Panc1 (cell line): ENCODE measurements around the gene OR10A4. TPM values are rescaled to one million over a fixed set of nuclear protein-coding genes. Genes with fewer than 3 reads are reported as not detected.
"Not testable (repeated sequence)": the region's sequence is repeated elsewhere in the genome, so short reads cannot be mapped to it uniquely, and the experiment has no call there.

Experiments used
- ATAC-seq: fragments of 200-7000 bp; cut with Tn5 transposase; 2 replicates; pipeline ENCODE4 v1.9.1; 2020; ENCODE audit warnings: mild to moderate bottlenecking, moderate library complexity
- BruUV-seq: library from RNA; stranded (reverse); fragments of 400-500 nt; replicated peaks from 2 replicates; lab custom pipeline; 2021; lab: Mats Ljungman, UMichigan
- CTCF ChIA-PET: fragments of 300-600 bp; sonication (Branson Sonifier 250); formaldehyde crosslinking; loops from one replicate; lab custom pipeline; 2022; ENCODE audit warnings: antibody characterized with exemption; lab: Charles Lee
- POLR2A ChIA-PET: fragments of 300-600 bp; sonication (Branson Sonifier 250); formaldehyde crosslinking; loops from one replicate; lab custom pipeline; 2022; ENCODE audit warnings: antibody characterized with exemption; lab: Charles Lee
- DNase-seq: peaks from one replicate; pipeline ENCODE4 v3.0.0-alpha.2; 2010; ENCODE audit warnings: low read depth, low spot score
- H3K27ac ChIP-seq: 2 replicates; pipeline ENCODE4 v1.5.1; 2011; ENCODE audit warnings: mild to moderate bottlenecking, low read length, inconsistent platforms
- H3K27me3 ChIP-seq: fragments of 200-500 bp; sonication (Bioruptor generic); 2 replicates; pipeline ENCODE4 v1.6.0; 2014; ENCODE audit warnings: low read length, inconsistent platforms; ENCODE audit not compliant: control insufficient read depth, insufficient read depth
- H3K36me3 ChIP-seq: fragments of 200-500 bp; sonication (Bioruptor generic); 2 replicates; pipeline ENCODE4 v1.5.1; 2014; ENCODE audit warnings: inconsistent platforms, mild to moderate bottlenecking, low read length, moderate library complexity; ENCODE audit not compliant: control insufficient read depth, insufficient read depth
- H3K4me1 ChIP-seq: 2 replicates; pipeline ENCODE4 v1.5.1; 2011; ENCODE audit warnings: inconsistent platforms, mild to moderate bottlenecking, low read length, moderate library complexity; ENCODE audit not compliant: control insufficient read depth, insufficient read depth
- H3K4me3 ChIP-seq, 2 experiments: 2 replicates each; pipeline ENCODE4 v1.5.1; 2011 to 2012; ENCODE audit warnings: low read depth in 2 of 2, low read length in 2 of 2, mild to moderate bottlenecking in 2 of 2, inconsistent platforms in 1 of 2, moderate library complexity in 1 of 2
- H3K9me3 ChIP-seq: fragments of 200-500 bp; sonication (Bioruptor generic); 2 replicates; pipeline ENCODE4 v1.5.1; 2014; ENCODE audit warnings: low read depth, mild to moderate bottlenecking, inconsistent platforms, low read length, moderate library complexity; ENCODE audit not compliant: control insufficient read depth, insufficient read depth
- POLR2AphosphoS5 ChIP-seq: IDR thresholded peaks from 2 replicates; pipeline ENCODE4 v1.6.1; 2012; ENCODE audit warnings: mild to moderate bottlenecking, low read depth, low read length, moderate library complexity
- SIN3A ChIP-seq: IDR thresholded peaks from 2 replicates; pipeline ENCODE4 v1.6.1; 2012; ENCODE audit warnings: low read depth, mild to moderate bottlenecking, low read length, moderate library complexity, borderline replicate concordance; ENCODE audit not compliant: insufficient read depth
- TCF7L2 ChIP-seq: IDR thresholded peaks from 2 replicates; pipeline ENCODE4 v1.6.1; 2011; ENCODE audit warnings: mild to moderate bottlenecking, low read depth, low read length, inconsistent platforms
- in situ Hi-C: cut with HindIII; loops from 2 replicates; pipeline ENCODE4 v1.10.0; 2016; ENCODE audit warnings: low sequenced_read_pairs, low pct_unique_long_range_greater_than_20kb
- intact Hi-C: fragments of 100-400 bp; cut with micrococcal nuclease; formaldehyde crosslinking; loops from one replicate; pipeline ENCODE4 v1.10.0; 2022; ENCODE audit not compliant: unreplicated experiment
- total RNA-seq: library from RNA; stranded (reverse); gene quantifications from one replicate; pipeline ENCODE4 v1.2.1, GENCODE V29; 2021; ENCODE audit not compliant: unreplicated experiment
- TF ChIP-seq, protein P1 (sequence below), 2 experiments: IDR thresholded peaks; 2 replicates each; pipeline ENCODE4 v1.6.1; 2011 to 2012; ENCODE audit warnings: low read depth in 2 of 2, control low read depth in 1 of 2, low read length in 1 of 2, mild to moderate bottlenecking in 1 of 2, moderate library complexity in 1 of 2; ENCODE audit not compliant: insufficient read depth in 1 of 2
- TF ChIP-seq, protein P2 (sequence below): fragments of 450-650 bp; IDR thresholded peaks from 2 replicates; pipeline ENCODE4 v1.5.1; 2017; ENCODE audit warnings: mild to moderate bottlenecking

The OR10A4 gene
- total RNA-seq, 1 experiment from 2014 or later, result not detected

DNA sequence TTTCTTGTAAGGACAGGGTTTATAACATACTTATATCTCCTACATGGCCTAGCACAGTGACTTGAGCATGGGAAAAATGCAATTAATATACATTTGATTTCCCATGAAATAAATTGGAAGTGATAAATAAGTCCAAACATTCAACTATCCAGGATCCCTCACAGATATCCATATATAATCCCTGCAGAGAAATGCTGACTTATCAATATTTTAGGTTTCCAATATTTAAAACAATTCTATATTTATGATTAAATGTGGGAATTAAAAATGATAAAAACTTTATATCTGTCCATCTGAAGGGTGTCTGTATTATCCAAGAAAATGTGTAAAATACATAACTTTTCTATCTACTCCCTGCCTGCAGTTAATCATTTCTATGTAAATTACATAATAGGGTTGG is 6.3 kb downstream of the OR10A4 start:
- intact Hi-C loops, result no loop called here
- in situ Hi-C loops, result no loop called here
- no peak for TF ChIP-seq TCF7L2
- no peak for TF ChIP-seq SIN3A
- TF ChIP-seq, protein P1, sequence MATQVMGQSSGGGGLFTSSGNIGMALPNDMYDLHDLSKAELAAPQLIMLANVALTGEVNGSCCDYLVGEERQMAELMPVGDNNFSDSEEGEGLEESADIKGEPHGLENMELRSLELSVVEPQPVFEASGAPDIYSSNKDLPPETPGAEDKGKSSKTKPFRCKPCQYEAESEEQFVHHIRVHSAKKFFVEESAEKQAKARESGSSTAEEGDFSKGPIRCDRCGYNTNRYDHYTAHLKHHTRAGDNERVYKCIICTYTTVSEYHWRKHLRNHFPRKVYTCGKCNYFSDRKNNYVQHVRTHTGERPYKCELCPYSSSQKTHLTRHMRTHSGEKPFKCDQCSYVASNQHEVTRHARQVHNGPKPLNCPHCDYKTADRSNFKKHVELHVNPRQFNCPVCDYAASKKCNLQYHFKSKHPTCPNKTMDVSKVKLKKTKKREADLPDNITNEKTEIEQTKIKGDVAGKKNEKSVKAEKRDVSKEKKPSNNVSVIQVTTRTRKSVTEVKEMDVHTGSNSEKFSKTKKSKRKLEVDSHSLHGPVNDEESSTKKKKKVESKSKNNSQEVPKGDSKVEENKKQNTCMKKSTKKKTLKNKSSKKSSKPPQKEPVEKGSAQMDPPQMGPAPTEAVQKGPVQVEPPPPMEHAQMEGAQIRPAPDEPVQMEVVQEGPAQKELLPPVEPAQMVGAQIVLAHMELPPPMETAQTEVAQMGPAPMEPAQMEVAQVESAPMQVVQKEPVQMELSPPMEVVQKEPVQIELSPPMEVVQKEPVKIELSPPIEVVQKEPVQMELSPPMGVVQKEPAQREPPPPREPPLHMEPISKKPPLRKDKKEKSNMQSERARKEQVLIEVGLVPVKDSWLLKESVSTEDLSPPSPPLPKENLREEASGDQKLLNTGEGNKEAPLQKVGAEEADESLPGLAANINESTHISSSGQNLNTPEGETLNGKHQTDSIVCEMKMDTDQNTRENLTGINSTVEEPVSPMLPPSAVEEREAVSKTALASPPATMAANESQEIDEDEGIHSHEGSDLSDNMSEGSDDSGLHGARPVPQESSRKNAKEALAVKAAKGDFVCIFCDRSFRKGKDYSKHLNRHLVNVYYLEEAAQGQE (IDR thresholded peaks at IDR 0.05; ENCODE audit: insufficient read depth in 1 of 2, low read depth in 2 of 2, low read length in 1 of 2), result no peak
- TF ChIP-seq, protein P2, sequence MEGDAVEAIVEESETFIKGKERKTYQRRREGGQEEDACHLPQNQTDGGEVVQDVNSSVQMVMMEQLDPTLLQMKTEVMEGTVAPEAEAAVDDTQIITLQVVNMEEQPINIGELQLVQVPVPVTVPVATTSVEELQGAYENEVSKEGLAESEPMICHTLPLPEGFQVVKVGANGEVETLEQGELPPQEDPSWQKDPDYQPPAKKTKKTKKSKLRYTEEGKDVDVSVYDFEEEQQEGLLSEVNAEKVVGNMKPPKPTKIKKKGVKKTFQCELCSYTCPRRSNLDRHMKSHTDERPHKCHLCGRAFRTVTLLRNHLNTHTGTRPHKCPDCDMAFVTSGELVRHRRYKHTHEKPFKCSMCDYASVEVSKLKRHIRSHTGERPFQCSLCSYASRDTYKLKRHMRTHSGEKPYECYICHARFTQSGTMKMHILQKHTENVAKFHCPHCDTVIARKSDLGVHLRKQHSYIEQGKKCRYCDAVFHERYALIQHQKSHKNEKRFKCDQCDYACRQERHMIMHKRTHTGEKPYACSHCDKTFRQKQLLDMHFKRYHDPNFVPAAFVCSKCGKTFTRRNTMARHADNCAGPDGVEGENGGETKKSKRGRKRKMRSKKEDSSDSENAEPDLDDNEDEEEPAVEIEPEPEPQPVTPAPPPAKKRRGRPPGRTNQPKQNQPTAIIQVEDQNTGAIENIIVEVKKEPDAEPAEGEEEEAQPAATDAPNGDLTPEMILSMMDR, result no peak
- no peak for TF ChIP-seq POLR2AphosphoS5
- ChIA-PET POLR2A (no interaction called here), CTCF (no interaction called here)
- no peak for DNase-seq
- Histone ChIP-seq H3K27ac (no peak overlapping the region), H3K4me1 (no peaks in the 10 kb centered on the region), H3K36me3 (no peaks in the 10 kb centered on the region), H3K27me3 (peaks cover 12% of the 10 kb centered on the region), H3K9me3 (no peaks in the 10 kb centered on the region), H3K4me3 (no peak overlapping the region)
- no TSS peak for BruUV-seq
- ATAC-seq, result no peak

DNA sequence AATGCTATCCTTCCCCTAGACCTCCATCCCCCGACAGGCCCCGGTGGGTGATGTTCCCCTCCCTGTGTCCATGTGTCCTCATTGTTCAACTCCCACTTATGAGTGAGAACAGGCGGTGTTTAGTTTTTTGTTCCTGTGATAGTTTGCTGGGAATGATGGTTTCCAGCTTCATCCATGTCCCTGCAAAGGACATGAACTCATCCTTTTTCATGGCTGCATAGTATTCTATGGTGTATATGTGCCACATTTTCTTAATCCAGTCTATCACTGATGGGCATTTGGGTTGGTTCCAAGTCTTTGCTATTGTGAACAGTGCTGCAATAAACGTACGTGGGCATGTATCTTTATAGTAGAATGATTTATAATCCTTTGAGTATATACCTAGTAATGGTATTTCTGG is 11.3 kb downstream of the OR10A4 start:
- DNase-seq, H3K4me1 ChIP-seq, H3K27me3 ChIP-seq, H3K27ac ChIP-seq, intact Hi-C loops, H3K9me3 ChIP-seq, CTCF ChIA-PET, H3K4me3 ChIP-seq, in situ Hi-C loops, BruUV-seq, ATAC-seq, H3K36me3 ChIP-seq, POLR2A ChIA-PET: not testable (repeated sequence)

DNA sequence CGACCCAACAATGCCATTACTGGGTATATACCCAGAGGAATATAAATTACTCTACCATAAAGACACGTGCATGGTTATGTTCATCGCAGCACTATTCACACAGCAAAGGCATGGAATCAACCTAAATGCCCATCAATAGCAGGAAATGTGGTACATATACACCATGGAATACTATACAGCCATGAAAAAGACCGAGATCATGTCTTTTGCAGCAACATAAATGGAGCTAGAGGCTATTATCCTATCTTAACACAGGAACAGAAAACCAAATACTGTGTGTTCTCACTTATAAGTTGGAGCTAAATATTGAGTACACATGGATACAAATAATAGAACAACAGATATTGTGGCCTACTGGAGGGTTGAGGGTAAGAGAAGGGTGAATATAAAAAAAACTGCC is 12.4 kb downstream of the OR10A4 start:
- Histone ChIP-seq H3K9me3 (no peaks in the 10 kb centered on the region), H3K27me3 (peaks cover 5% of the 10 kb centered on the region; the same call in 1 of the 2 replicates), H3K4me1 (no peaks in the 10 kb centered on the region), H3K27ac (no peak overlapping the region), H3K36me3 (no peaks in the 10 kb centered on the region), H3K4me3 (no peak overlapping the region)
- intact Hi-C loops, result no loop called here
- TF ChIP-seq SIN3A (no peak), TCF7L2 (no peak), POLR2AphosphoS5 (no peak)
- TF ChIP-seq, protein P2, result no peak
- TF ChIP-seq, protein P1 (IDR thresholded peaks at IDR 0.05; ENCODE audit: insufficient read depth in 1 of 2, low read depth in 2 of 2, low read length in 1 of 2), result no peak
- DNase-seq (no peak), ATAC-seq (no peak)
- in situ Hi-C loops, result no loop called here
- ChIA-PET POLR2A (interaction anchor here (0.5 kb wide), 2 partner anchors 131 to 447 kb away, joined by 3 read pairs; partner anchors contain the start of genes NLRP14 and ZNF214), CTCF (no interaction called here)
- no TSS peak for BruUV-seq
